Testis (tissue), 2 donors: Measurements from ENCODE around the gene ARFGAP3.

Experiments
- CTCF ChIP-seq, 3 experiments: fragments of 450-650 bp in 2 of 3; fragments of 200-600 bp in 1 of 3; sonication (generic) in 1 of 3; IDR thresholded peaks; one replicate each; pipeline ENCODE4 v1.5.1; 2016 to 2019; ENCODE audit warnings: antibody characterized with exemption in 3 of 3, mild to moderate bottlenecking in 2 of 3, moderate library complexity in 1 of 3
- POLR2A ChIP-seq: fragments of 450-650 bp; IDR thresholded peaks from one replicate; pipeline ENCODE4 v1.6.1; 2017; ENCODE audit warnings: antibody characterized with exemption, mild to moderate bottlenecking, moderate library complexity

- TF ChIP-seq CTCF (IDR thresholded peaks at IDR 0.05) (no peak), POLR2A (no peak)
Observed at GRCh38 chr22:42754658-42755057, 102.4 kb downstream of the ARFGAP3 start.
